RWPE2 (cell line): ENCODE data around the gene TLL2.

Experiments used
- ATAC-seq: fragments of 200-7000 bp; cut with Tn5 transposase; 3 replicates; pipeline ENCODE4 v1.9.1; 2021; ENCODE audit warnings: low read depth
- DNase-seq: peaks from one replicate; pipeline ENCODE4 v3.0.0-alpha.2; 2020; ENCODE audit warnings: low spot score
- H3K27ac ChIP-seq: fragments of 450-650 bp; 2 replicates; pipeline ENCODE4 v1.5.1; 2017; ENCODE audit warnings: mild to moderate bottlenecking; ENCODE audit not compliant: poor library complexity, severe bottlenecking
- H3K27me3 ChIP-seq: fragments of 250-450 bp; sonication (Bioruptor Pico); 2 replicates; pipeline ENCODE4 v1.5.1; 2021; ENCODE audit warnings: mild to moderate bottlenecking, moderate library complexity; ENCODE audit not compliant: insufficient read depth, poor library complexity, severe bottlenecking
- H3K36me3 ChIP-seq: fragments of 250-450 bp; sonication (Bioruptor Pico); 2 replicates; pipeline ENCODE4 v1.5.1; 2020; ENCODE audit warnings: low read depth, mild to moderate bottlenecking, moderate library complexity
- H3K4me1 ChIP-seq: fragments of 250-450 bp; sonication (Bioruptor Pico); 2 replicates; pipeline ENCODE4 v1.5.1; 2021; ENCODE audit warnings: mild to moderate bottlenecking, moderate library complexity; ENCODE audit not compliant: insufficient read depth, poor library complexity, severe bottlenecking
- H3K4me3 ChIP-seq: fragments of 250-450 bp; sonication (Bioruptor Pico); 2 replicates; pipeline ENCODE4 v1.5.1; 2021; ENCODE audit warnings: mild to moderate bottlenecking, moderate library complexity; ENCODE audit not compliant: severe bottlenecking
- H3K9me3 ChIP-seq: fragments of 250-450 bp; sonication (Bioruptor Pico); 2 replicates; pipeline ENCODE4 v1.5.1; 2021; ENCODE audit warnings: mild to moderate bottlenecking, moderate library complexity; ENCODE audit not compliant: severe bottlenecking
- TF ChIP-seq, protein P1 (sequence below): fragments of 450-650 bp; IDR thresholded peaks from one replicate; pipeline ENCODE4 v1.5.1; 2017; ENCODE audit warnings: mild to moderate bottlenecking, moderate library complexity; ENCODE audit not compliant: poor library complexity, severe bottlenecking

The TLL2 gene

DNA sequence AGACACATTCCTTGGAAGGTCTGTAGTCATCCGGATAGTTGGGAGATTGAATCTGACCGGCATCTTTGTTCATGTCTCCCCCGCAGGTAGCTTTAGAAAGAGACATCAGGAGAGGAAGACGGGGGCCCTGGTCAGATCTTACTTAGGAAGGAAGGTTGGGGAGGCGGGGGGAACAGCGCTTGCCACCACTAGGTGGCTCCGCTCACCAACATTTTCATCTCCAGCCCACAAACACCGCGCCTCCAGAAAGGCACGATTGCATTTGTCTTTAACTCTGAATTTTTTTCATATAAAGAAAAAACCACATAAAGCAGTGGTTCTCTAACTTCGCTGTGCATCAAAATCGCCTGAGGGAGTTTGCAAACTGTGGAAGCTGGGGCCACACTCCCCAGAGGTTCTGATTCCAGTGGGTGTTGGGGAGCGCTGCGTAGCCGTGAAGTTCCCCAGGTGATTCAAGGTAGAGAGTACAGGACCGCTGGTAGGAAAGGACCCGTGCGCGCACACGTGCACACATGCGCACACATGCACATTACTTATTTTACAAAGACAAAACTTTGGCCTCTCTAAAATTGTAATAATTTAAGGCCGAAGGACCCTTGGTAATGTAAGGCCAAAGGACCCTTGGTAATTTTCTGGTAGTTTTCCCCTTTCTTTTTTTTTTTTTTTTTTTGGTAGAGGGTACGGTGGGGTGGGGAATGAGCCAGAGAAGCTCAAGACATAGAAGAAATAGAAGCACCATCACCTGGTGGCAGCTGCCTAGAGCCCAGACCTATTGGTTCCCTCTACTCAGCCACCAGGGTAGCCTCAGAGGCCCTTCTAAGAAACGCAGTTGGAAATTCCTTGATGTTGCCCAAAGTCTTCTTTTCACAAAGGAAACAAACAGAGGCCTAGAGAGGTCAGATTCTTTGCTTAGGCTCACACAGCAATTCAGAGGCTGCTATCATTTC lies 117.5 kb downstream of the TLL2 start:
- no peak overlapping the region for H3K27ac ChIP-seq
- no peaks in the 10 kb centered on the region for H3K36me3 ChIP-seq
- TF ChIP-seq, protein P1, sequence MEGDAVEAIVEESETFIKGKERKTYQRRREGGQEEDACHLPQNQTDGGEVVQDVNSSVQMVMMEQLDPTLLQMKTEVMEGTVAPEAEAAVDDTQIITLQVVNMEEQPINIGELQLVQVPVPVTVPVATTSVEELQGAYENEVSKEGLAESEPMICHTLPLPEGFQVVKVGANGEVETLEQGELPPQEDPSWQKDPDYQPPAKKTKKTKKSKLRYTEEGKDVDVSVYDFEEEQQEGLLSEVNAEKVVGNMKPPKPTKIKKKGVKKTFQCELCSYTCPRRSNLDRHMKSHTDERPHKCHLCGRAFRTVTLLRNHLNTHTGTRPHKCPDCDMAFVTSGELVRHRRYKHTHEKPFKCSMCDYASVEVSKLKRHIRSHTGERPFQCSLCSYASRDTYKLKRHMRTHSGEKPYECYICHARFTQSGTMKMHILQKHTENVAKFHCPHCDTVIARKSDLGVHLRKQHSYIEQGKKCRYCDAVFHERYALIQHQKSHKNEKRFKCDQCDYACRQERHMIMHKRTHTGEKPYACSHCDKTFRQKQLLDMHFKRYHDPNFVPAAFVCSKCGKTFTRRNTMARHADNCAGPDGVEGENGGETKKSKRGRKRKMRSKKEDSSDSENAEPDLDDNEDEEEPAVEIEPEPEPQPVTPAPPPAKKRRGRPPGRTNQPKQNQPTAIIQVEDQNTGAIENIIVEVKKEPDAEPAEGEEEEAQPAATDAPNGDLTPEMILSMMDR = peak; percentile 90
- ATAC-seq (peak; percentile 91), DNase-seq (no peak)
- H3K9me3 ChIP-seq = no peaks in the 10 kb centered on the region
- no peaks in the 10 kb centered on the region for H3K4me1 ChIP-seq
- H3K4me3 ChIP-seq = peak overlapping the region; percentile 21
- peaks cover 17% of the 10 kb centered on the region for H3K27me3 ChIP-seq

DNA sequence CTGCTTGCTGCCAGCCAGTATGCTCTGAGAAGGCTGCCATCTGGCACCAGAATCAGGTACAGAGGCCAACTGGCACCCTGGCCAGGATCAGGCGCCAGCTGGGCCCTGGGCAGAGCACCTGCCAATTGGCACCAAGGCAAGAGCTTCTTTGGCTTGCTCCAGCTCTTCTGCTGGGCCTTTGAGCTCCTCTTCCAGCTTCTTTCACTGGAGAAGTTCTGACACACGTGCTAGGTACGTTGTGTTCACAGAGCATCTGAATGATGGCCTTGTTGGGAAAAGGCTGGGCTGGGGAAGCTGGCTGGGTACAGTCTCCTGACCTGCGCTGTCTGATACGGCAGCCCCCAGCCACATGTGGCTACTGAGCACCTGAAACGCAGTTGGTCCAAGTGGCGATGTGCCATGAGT lies 123.3 kb downstream of the TLL2 start:
- Histone ChIP-seq H3K4me3 (no peak overlapping the region), H3K27me3 (peaks cover 8% of the 10 kb centered on the region), H3K36me3 (no peaks in the 10 kb centered on the region), H3K9me3 (no peaks in the 10 kb centered on the region), H3K27ac (no peak overlapping the region), H3K4me1 (no peaks in the 10 kb centered on the region)
- ATAC-seq (no peak), DNase-seq (no peak)
- TF ChIP-seq, protein P1 = no peak

DNA sequence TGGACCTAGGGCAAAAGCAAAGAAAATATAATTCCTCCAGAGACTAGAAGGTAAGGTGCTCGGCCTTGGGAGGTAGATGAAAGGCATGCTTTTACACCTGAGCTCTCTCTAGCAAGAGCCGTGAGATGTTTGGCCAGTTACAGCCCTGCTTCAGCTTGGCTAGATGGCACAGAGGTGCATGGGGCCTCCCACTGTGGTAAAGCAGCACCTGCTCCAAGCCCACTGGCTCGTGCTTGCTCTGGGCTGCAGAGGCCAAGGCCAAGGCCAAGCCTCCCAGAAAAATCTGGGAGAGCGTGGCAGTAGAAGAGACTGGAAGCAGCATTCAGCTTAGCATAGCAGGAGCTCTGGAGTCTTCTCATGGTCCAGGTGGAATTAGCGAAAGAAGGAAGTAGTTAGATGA lies 123.9 kb downstream of the TLL2 start:
- TF ChIP-seq, protein P1 = no peak
- H3K4me1 ChIP-seq = no peaks in the 10 kb centered on the region
- H3K9me3 ChIP-seq = no peaks in the 10 kb centered on the region
- no peak overlapping the region for H3K27ac ChIP-seq
- no peaks in the 10 kb centered on the region for H3K36me3 ChIP-seq
- ATAC-seq (no peak; the same call in 2 of the 3 replicates), DNase-seq (no peak)
- peaks cover 8% of the 10 kb centered on the region for H3K27me3 ChIP-seq
- no peak overlapping the region for H3K4me3 ChIP-seq

DNA sequence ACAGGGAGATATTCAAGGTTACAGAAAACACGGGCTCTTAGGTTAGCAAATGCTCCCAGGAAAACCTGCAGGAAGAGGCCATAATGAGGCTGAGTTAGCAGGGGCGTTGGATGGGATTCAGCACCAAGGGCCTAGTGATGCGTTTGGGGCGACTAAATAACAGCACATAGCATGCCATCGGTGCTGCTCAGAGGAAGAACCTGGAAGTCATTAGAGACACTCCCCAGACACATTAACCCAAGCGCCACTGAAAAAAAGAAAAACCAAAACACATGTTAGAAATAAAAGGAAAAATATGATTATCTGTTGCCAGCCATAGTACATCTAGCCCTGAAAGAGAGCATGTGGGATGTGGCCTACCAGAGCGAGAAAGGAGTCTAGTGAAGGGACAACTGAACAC lies 126.1 kb downstream of the TLL2 start:
- DNase-seq = no peak
- Histone ChIP-seq H3K4me1 (no peaks in the 10 kb centered on the region), H3K9me3 (no peaks in the 10 kb centered on the region), H3K4me3 (no peak overlapping the region), H3K27me3 (peaks cover 8% of the 10 kb centered on the region), H3K36me3 (no peaks in the 10 kb centered on the region), H3K27ac (no peak overlapping the region)
- TF ChIP-seq, protein P1 = no peak
- ATAC-seq = no peak

DNA sequence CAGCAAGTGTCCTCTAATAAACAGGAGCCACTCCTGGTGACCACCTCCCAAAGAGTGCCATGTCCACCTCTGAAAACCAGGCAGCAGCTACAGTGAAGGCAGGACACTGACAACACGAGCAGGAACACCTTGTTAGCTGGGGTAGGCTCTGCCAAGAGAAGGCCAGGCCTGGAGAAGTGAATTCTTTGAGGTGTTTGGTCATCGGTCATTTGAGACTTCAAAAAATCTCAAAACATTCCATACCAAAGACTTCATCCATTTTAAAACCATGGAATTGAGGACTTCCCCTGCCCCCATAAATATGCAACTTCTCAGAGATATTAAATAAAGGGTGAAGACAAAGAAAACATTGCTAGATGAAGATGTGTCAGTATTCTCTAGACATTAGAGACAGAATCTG lies 126.6 kb downstream of the TLL2 start:
- Histone ChIP-seq H3K4me1 (no peaks in the 10 kb centered on the region), H3K36me3 (no peaks in the 10 kb centered on the region), H3K9me3 (no peaks in the 10 kb centered on the region), H3K27ac (no peak overlapping the region), H3K4me3 (no peak overlapping the region), H3K27me3 (peaks cover 8% of the 10 kb centered on the region)
- no peak for DNase-seq
- no peak for ATAC-seq
- TF ChIP-seq, protein P1 = no peak
